Measurements from ENCODE around the gene LIPN.
A peak's percentile ranks its signal among the peaks of the same experiment; 100 is the strongest.

The LIPN gene

GRCh38 chr10:88793712-88794299 is 34.0 kb downstream of the LIPN start:
- in situ Hi-C loops (cut with MboI; ENCODE audit: low sequenced_read_pairs): no loop called here
- DNase-seq (ENCODE audit: low spot score in 2 of 2): no peak
- Histone ChIP-seq H3K4me3 (no peak overlapping the region), H3K4me1 (no peaks in the 10 kb centered on the region), H3K36me3 (replicated peaks) (no peaks in the 10 kb centered on the region), H3K9me3 (no peaks in the 10 kb centered on the region), H3K27me3 (ENCODE audit: low read depth) (no peaks in the 10 kb centered on the region)

- no peak for DNase-seq (ENCODE audit: low spot score in 2 of 2)
- H3K36me3 ChIP-seq (replicated peaks): no peaks in the 10 kb centered on the region
- in situ Hi-C loops (cut with MboI; ENCODE audit: low sequenced_read_pairs): no loop called here
- H3K27me3 ChIP-seq (ENCODE audit: low read depth): no peaks in the 10 kb centered on the region
- H3K9me3 ChIP-seq: no peaks in the 10 kb centered on the region
- no peak overlapping the region for H3K4me3 ChIP-seq
- no peaks in the 10 kb centered on the region for H3K4me1 ChIP-seq
Measured at GRCh38 chr10:88794731-88795130, 34.9 kb downstream of the LIPN start.

GRCh38 chr10:88800152-88801125 is 40.6 kb downstream of the LIPN start:
- Histone ChIP-seq H3K27me3 (ENCODE audit: low read depth) (no peaks in the 10 kb centered on the region), H3K36me3 (replicated peaks) (no peaks in the 10 kb centered on the region), H3K4me1 (no peaks in the 10 kb centered on the region), H3K9me3 (no peaks in the 10 kb centered on the region), H3K4me3 (no peak overlapping the region)
- no peak for DNase-seq (ENCODE audit: low spot score in 2 of 2)
- in situ Hi-C loops (cut with MboI; ENCODE audit: low sequenced_read_pairs): loop anchor here (25.0 kb wide), 1 partner anchor 113 kb away; no protein-coding TSS in a partner anchor

- H3K4me3 ChIP-seq: no peak within 1 kb of the TSS
- DNase-seq (ENCODE audit: low spot score in 2 of 2): no peak
- no peaks in the 10 kb centered on the region for H3K27me3 ChIP-seq (ENCODE audit: low read depth)
- no peaks in the 10 kb centered on the region for H3K36me3 ChIP-seq (replicated peaks)
- H3K9me3 ChIP-seq: no peaks in the 10 kb centered on the region
- in situ Hi-C loops (cut with MboI; ENCODE audit: low sequenced_read_pairs): loop anchor here (25.0 kb wide), 1 partner anchor 115 kb away; no protein-coding TSS in a partner anchor
- no peaks in the 10 kb centered on the region for H3K4me1 ChIP-seq
Measured at GRCh38 chr10:88802523-88803285, 42.9 kb downstream of the LIPN start, which contains the start of gene LIPM. Gene LIPM (plus strand): TSS chr10:88802730. CDS start chr10:88802897, 167 bp downstream.

GRCh38 chr10:88803641-88804040 is 43.8 kb downstream of the LIPN start:
- H3K27me3 ChIP-seq (ENCODE audit: low read depth): no peaks in the 10 kb centered on the region
- no peaks in the 10 kb centered on the region for H3K36me3 ChIP-seq (replicated peaks)
- in situ Hi-C loops (cut with MboI; ENCODE audit: low sequenced_read_pairs): loop anchor here (25.0 kb wide), 1 partner anchor 116 kb away; no protein-coding TSS in a partner anchor
- H3K4me3 ChIP-seq: no peak overlapping the region
- H3K4me1 ChIP-seq: no peaks in the 10 kb centered on the region
- no peaks in the 10 kb centered on the region for H3K9me3 ChIP-seq
- DNase-seq (ENCODE audit: low spot score in 2 of 2): no peak

- H3K4me3 ChIP-seq: no peak overlapping the region
- no peaks in the 10 kb centered on the region for H3K36me3 ChIP-seq (replicated peaks)
- no peaks in the 10 kb centered on the region for H3K27me3 ChIP-seq (ENCODE audit: low read depth)
- DNase-seq (ENCODE audit: low spot score in 2 of 2): no peak
- in situ Hi-C loops (cut with MboI; ENCODE audit: low sequenced_read_pairs): loop anchor here (25.0 kb wide), 1 partner anchor 117 kb away; no protein-coding TSS in a partner anchor
- no peaks in the 10 kb centered on the region for H3K9me3 ChIP-seq
- H3K4me1 ChIP-seq: no peaks in the 10 kb centered on the region
Measured at GRCh38 chr10:88804083-88804812, 44.4 kb downstream of the LIPN start.

GRCh38 chr10:88805361-88805760 is 45.5 kb downstream of the LIPN start:
- Histone ChIP-seq H3K36me3 (replicated peaks) (no peaks in the 10 kb centered on the region), H3K9me3 (no peaks in the 10 kb centered on the region), H3K4me1 (no peaks in the 10 kb centered on the region), H3K27me3 (ENCODE audit: low read depth) (no peaks in the 10 kb centered on the region), H3K4me3 (no peak overlapping the region)
- no peak for DNase-seq (ENCODE audit: low spot score in 2 of 2)
- in situ Hi-C loops (cut with MboI; ENCODE audit: low sequenced_read_pairs): loop anchor here (25.0 kb wide), 1 partner anchor 118 kb away; no protein-coding TSS in a partner anchor

- in situ Hi-C loops (cut with MboI; ENCODE audit: low sequenced_read_pairs): loop anchor here (25.0 kb wide), 1 partner anchor 119 kb away; no protein-coding TSS in a partner anchor
Measured at GRCh38 chr10:88805924-88806323, 46.1 kb downstream of the LIPN start.

GRCh38 chr10:88809621-88810020 is 49.8 kb downstream of the LIPN start:
- Histone ChIP-seq H3K4me3 (no peak overlapping the region), H3K36me3 (replicated peaks) (no peaks in the 10 kb centered on the region), H3K4me1 (no peaks in the 10 kb centered on the region), H3K9me3 (no peaks in the 10 kb centered on the region), H3K27me3 (ENCODE audit: low read depth) (peaks cover 10% of the 10 kb centered on the region)
- DNase-seq (ENCODE audit: low spot score in 2 of 2): no peak
- in situ Hi-C loops (cut with MboI; ENCODE audit: low sequenced_read_pairs): loop anchor here (25.0 kb wide), 1 partner anchor 122 kb away; no protein-coding TSS in a partner anchor

More at GRCh38 chr10:88805924-88806323, 46.1 kb downstream of the LIPN start:
- no peak for DNase-seq (ENCODE audit: low spot score in 2 of 2)
- Histone ChIP-seq H3K36me3 (replicated peaks) (no peaks in the 10 kb centered on the region), H3K27me3 (ENCODE audit: low read depth) (no peaks in the 10 kb centered on the region), H3K4me1 (no peaks in the 10 kb centered on the region), H3K9me3 (no peaks in the 10 kb centered on the region), H3K4me3 (no peak overlapping the region)

GRCh38 chr10:88810196-88810961 is 50.6 kb downstream of the LIPN start:
- DNase-seq (ENCODE audit: low spot score in 2 of 2): peak; percentile 52 to 54
- H3K4me3 ChIP-seq: no peak overlapping the region
- in situ Hi-C loops (cut with MboI; ENCODE audit: low sequenced_read_pairs): loop anchor here (25.0 kb wide), 1 partner anchor 123 kb away; no protein-coding TSS in a partner anchor
- H3K4me1 ChIP-seq: no peaks in the 10 kb centered on the region
- no peaks in the 10 kb centered on the region for H3K9me3 ChIP-seq
- peaks cover 10% of the 10 kb centered on the region for H3K27me3 ChIP-seq (ENCODE audit: low read depth)
- no peaks in the 10 kb centered on the region for H3K36me3 ChIP-seq (replicated peaks)

GRCh38 chr10:88813200-88813599 is 53.4 kb downstream of the LIPN start:
- Histone ChIP-seq H3K4me1 (no peaks in the 10 kb centered on the region), H3K4me3 (no peak overlapping the region), H3K9me3 (no peaks in the 10 kb centered on the region), H3K27me3 (ENCODE audit: low read depth) (peaks cover 10% of the 10 kb centered on the region), H3K36me3 (replicated peaks) (no peaks in the 10 kb centered on the region)
- in situ Hi-C loops (cut with MboI; ENCODE audit: low sequenced_read_pairs): loop anchor here (25.0 kb wide), 1 partner anchor 126 kb away; no protein-coding TSS in a partner anchor
- DNase-seq (ENCODE audit: low spot score in 2 of 2): no peak

GRCh38 chr10:88819290-88819689 is 59.5 kb downstream of the LIPN start:
- peaks cover 3% of the 10 kb centered on the region; the same call in 1 of the 2 replicates for H3K4me1 ChIP-seq
- H3K4me3 ChIP-seq: no peak overlapping the region
- in situ Hi-C loops (cut with MboI; ENCODE audit: low sequenced_read_pairs): loop anchor here (25.0 kb wide), 1 partner anchor 132 kb away; no protein-coding TSS in a partner anchor
- H3K27me3 ChIP-seq (ENCODE audit: low read depth): no peaks in the 10 kb centered on the region
- no peaks in the 10 kb centered on the region for H3K36me3 ChIP-seq (replicated peaks)
- no peaks in the 10 kb centered on the region for H3K9me3 ChIP-seq
- no peak for DNase-seq (ENCODE audit: low spot score in 2 of 2)
